OCI-LY7 (cell line): ENCODE data around the gene KIRREL3.

Experiments used
- CTCF ChIP-seq: fragments of 200-600 bp; sonication (generic); conservative IDR thresholded peaks from 2 replicates; pipeline ENCODE4 v1.5.1; 2014; ENCODE audit warnings: mild to moderate bottlenecking, antibody characterized with exemption, low read length, moderate library complexity, mixed read lengths
- EZH2phosphoT487 ChIP-seq: fragments of 200-600 bp; sonication (generic); IDR thresholded peaks from 2 replicates; pipeline ENCODE4 v1.6.1; 2018; ENCODE audit warnings: low read depth, borderline replicate concordance, mild to moderate bottlenecking, mixed run types, antibody characterized with exemption, low read length, moderate library complexity, mixed read lengths

- TF ChIP-seq CTCF, result no peak
- no peak for TF ChIP-seq EZH2phosphoT487
Measured at GRCh38 chr11:126639692-126640091, 360.9 kb downstream of the KIRREL3 start.
